H9 (cell line): ENCODE data around the gene GORASP1. TPM values are rescaled to one million over a fixed set of nuclear protein-coding genes. Genes with fewer than 3 reads are reported as not detected.

ENCODE experiments used
- DNase-seq: peaks from one replicate; pipeline ENCODE4 v3.0.0-alpha.2; 2017
- H2AFZ ChIP-seq: one replicate; pipeline ENCODE4 v1.6.1; 2013; ENCODE audit warnings: mild to moderate bottlenecking, low read length, control low read depth, moderate library complexity
- H2AK5ac ChIP-seq: 2 replicates; pipeline ENCODE4 v1.6.1; 2013; ENCODE audit warnings: low read length, control low read depth, mixed read lengths; ENCODE audit not compliant: insufficient read length
- H2BK120ac ChIP-seq: one replicate; pipeline ENCODE4 v1.6.1; 2013; ENCODE audit warnings: low read depth, mild to moderate bottlenecking, low read length, control low read depth, inconsistent platforms; ENCODE audit not compliant: poor library complexity, severe bottlenecking
- H2BK12ac ChIP-seq: 2 replicates; pipeline ENCODE4 v1.6.1; 2013; ENCODE audit warnings: low read length, control low read depth, mixed read lengths, low read depth; ENCODE audit not compliant: insufficient read length
- H2BK15ac ChIP-seq: 2 replicates; pipeline ENCODE4 v1.6.1; 2013; ENCODE audit warnings: low read depth, low read length, control low read depth
- H2BK20ac ChIP-seq: one replicate; pipeline ENCODE4 v1.6.1; 2013; ENCODE audit warnings: low read depth, mild to moderate bottlenecking, low read length, control low read depth, inconsistent platforms; ENCODE audit not compliant: poor library complexity, severe bottlenecking
- H2BK5ac ChIP-seq: 2 replicates; pipeline ENCODE4 v1.6.1; 2013; ENCODE audit warnings: low read length, control low read depth, mixed read lengths; ENCODE audit not compliant: insufficient read length
- H3K14ac ChIP-seq: 2 replicates; pipeline ENCODE4 v1.6.1; 2013; ENCODE audit warnings: low read length, control low read depth; ENCODE audit not compliant: insufficient read depth
- H3K18ac ChIP-seq: 2 replicates; pipeline ENCODE4 v1.6.1; 2013; ENCODE audit warnings: low read depth, mild to moderate bottlenecking, mixed read lengths, low read length, control low read depth; ENCODE audit not compliant: insufficient read length
- H3K23ac ChIP-seq: 2 replicates; pipeline ENCODE4 v1.6.1; 2013; ENCODE audit warnings: low read length, control low read depth, mixed read lengths, low read depth; ENCODE audit not compliant: insufficient read length
- H3K23me2 ChIP-seq: 2 replicates; pipeline ENCODE4 v1.6.1; 2013; ENCODE audit warnings: low read depth, mild to moderate bottlenecking, mixed read lengths, low read length, control low read depth; ENCODE audit not compliant: insufficient read length, poor library complexity, severe bottlenecking
- H3K27ac ChIP-seq: 2 replicates; pipeline ENCODE4 v1.5.1; 2013; ENCODE audit warnings: low read length, control low read depth, mixed read lengths, low read depth; ENCODE audit not compliant: insufficient read length
- H3K27me3 ChIP-seq: 2 replicates; pipeline ENCODE4 v1.6.1; 2013; ENCODE audit warnings: low read length, control low read depth, inconsistent platforms; ENCODE audit not compliant: insufficient read depth
- H3K4ac ChIP-seq: 2 replicates; pipeline ENCODE4 v1.6.1; 2013; ENCODE audit warnings: low read depth, mild to moderate bottlenecking, control low read depth, inconsistent platforms, low read length, moderate library complexity
- H3K4me1 ChIP-seq: 2 replicates; pipeline ENCODE4 v1.6.1; 2013; ENCODE audit warnings: low read length, control low read depth, inconsistent platforms; ENCODE audit not compliant: insufficient read depth
- H3K4me2 ChIP-seq: 2 replicates; pipeline ENCODE4 v1.6.1; 2013; ENCODE audit warnings: low read length, control low read depth, mixed read lengths; ENCODE audit not compliant: insufficient read length, insufficient read depth
- H3K56ac ChIP-seq: 2 replicates; pipeline ENCODE4 v1.6.1; 2013; ENCODE audit warnings: low read depth, mild to moderate bottlenecking, mixed read lengths, low read length, control low read depth; ENCODE audit not compliant: insufficient read length
- H3K79me1 ChIP-seq: 2 replicates; pipeline ENCODE4 v1.6.1; 2013; ENCODE audit warnings: low read depth, mild to moderate bottlenecking, moderate library complexity, low read length, control low read depth, inconsistent platforms; ENCODE audit not compliant: insufficient read depth, poor library complexity, severe bottlenecking
- H3K79me2 ChIP-seq: 2 replicates; pipeline ENCODE4 v1.6.1; 2013; ENCODE audit warnings: low read length, control low read depth, inconsistent platforms; ENCODE audit not compliant: insufficient read depth
- H3K9ac ChIP-seq: 2 replicates; pipeline ENCODE4 v1.6.1; 2013; ENCODE audit warnings: low read length, control low read depth, mixed read lengths; ENCODE audit not compliant: insufficient read length; ENCODE audit errors: extremely low read depth
- H3K9me3 ChIP-seq: one replicate; pipeline ENCODE4 v1.6.1; 2013; ENCODE audit warnings: low read depth, low read length, inconsistent platforms; ENCODE audit not compliant: control insufficient read depth
- H3T11ph ChIP-seq: one replicate; pipeline ENCODE4 v1.6.1; 2013; ENCODE audit warnings: mild to moderate bottlenecking, low read length, control low read depth, inconsistent platforms
- H4K20me1 ChIP-seq: one replicate; pipeline ENCODE4 v1.6.1; 2013; ENCODE audit not compliant: control insufficient read depth, insufficient read length, insufficient read depth
- H4K5ac ChIP-seq: 2 replicates; pipeline ENCODE4 v1.6.1; 2013; ENCODE audit warnings: low read depth, mild to moderate bottlenecking, mixed read lengths, low read length, control low read depth; ENCODE audit not compliant: insufficient read length
- H4K8ac ChIP-seq: replicated peaks from 2 replicates; pipeline ENCODE4 v1.6.1; 2013; ENCODE audit warnings: low read length, control low read depth, mixed read lengths, low read depth; ENCODE audit not compliant: insufficient read length
- H4K91ac ChIP-seq: 2 replicates; pipeline ENCODE4 v1.6.1; 2013; ENCODE audit warnings: low read depth, mild to moderate bottlenecking, moderate library complexity, mixed read lengths, low read length, control low read depth; ENCODE audit not compliant: insufficient read length
- H3K27ac Mint-ChIP-seq, 3 experiments: 2 replicates in 2 of 3; 3 replicates in 1 of 3; pipeline ENCODE4 v1.8.0; 2020 to 2021; ENCODE audit warnings: mixed read lengths in 3 of 3, mild to moderate bottlenecking in 1 of 3, moderate library complexity in 1 of 3
- H3K27me3 Mint-ChIP-seq: 2 replicates; pipeline ENCODE4 v1.8.0; 2021; ENCODE audit warnings: low read depth, mild to moderate bottlenecking, moderate library complexity, mixed read lengths
- H3K36me3 Mint-ChIP-seq, 3 experiments: 2 replicates in 2 of 3; 3 replicates in 1 of 3; pipeline ENCODE4 v1.8.0; 2020 to 2021; ENCODE audit warnings: low read depth in 3 of 3, mixed read lengths in 3 of 3; ENCODE audit not compliant: insufficient read depth in 1 of 3
- H3K4me1 Mint-ChIP-seq, 2 experiments: 2 replicates each; pipeline ENCODE4 v1.8.0; 2020; ENCODE audit warnings: mixed read lengths in 2 of 2
- H3K4me3 Mint-ChIP-seq, 2 experiments: 2 replicates in 1 of 2; 3 replicates in 1 of 2; pipeline ENCODE4 v1.8.0; 2020 to 2021; ENCODE audit warnings: mild to moderate bottlenecking in 2 of 2, mixed read lengths in 2 of 2, moderate library complexity in 1 of 2
- H3K9me3 Mint-ChIP-seq, 2 experiments: 2 replicates in 1 of 2; 3 replicates in 1 of 2; pipeline ENCODE4 v1.8.0; 2020; ENCODE audit warnings: mild to moderate bottlenecking in 2 of 2, mixed read lengths in 2 of 2, moderate library complexity in 1 of 2
- CTCF ChIP-seq: fragments of 200-600 bp; sonication (generic); conservative IDR thresholded peaks from 3 replicates; pipeline ENCODE4 v1.8.0; 2021; ENCODE audit warnings: antibody characterized with exemption, mild to moderate bottlenecking
- WGBS: extraction: QIAGEN DNeasy Blood & Tissue Kit; methylation state at CpG from one replicate; pipeline ENCODE4 v1.1.7; 2013; ENCODE audit warnings: missing lambda C conversion rate, low lambda C conversion rate, mixed read lengths; ENCODE audit not compliant: insufficient read length; ENCODE audit errors: extremely low coverage; 5-methylcytosine and 5-hydroxymethylcytosine counted together
- total RNA-seq: library from RNA; stranded (reverse); gene quantifications from 2 replicates; pipeline ENCODE4 v1.2.1, GENCODE V29; 2021

Gene GORASP1
- total RNA-seq, 1 experiment from 2014 or later = 37.4 TPM

DNA sequence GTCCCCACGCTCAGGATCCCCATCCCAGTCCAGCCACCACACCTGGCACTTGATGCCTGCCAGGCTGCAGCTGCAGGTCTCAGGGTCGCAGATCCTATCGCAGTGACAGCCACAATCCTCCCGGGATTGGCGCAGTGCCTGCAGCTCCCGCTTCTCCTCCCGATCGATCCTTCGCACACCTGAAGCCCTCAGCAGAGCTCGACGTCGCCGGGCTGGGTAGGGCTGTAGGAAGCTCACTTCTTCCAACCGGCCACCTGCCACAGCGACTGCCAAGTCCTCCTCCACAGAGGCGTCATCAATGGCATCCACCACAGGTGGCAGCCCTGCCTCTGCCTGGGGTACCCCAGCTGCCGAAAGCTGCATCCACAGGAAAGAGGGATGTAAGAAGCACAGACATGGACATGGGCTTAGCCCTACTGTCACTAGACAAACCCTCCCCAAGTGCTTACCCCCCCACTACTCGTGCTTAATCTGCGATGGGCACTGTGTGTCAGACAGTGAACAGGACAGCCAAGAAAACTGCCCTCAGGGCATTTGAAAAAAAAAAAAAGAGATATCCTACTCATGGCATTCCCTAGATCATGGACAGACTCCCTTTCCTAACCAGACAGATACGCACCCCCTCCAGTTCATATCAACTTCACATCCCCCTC is 36.8 kb upstream of the GORASP1 start:
- Mint-ChIP-seq H3K27me3 (0 out of 2 replicates have a peak, but pooled peaks cover 2% of the 10 kb centered on the region), H3K36me3 (peaks cover 14 to 56% (median 44%) of the 10 kb centered on the region in 3 experiments; a peak in 6 of 7 replicates), H3K4me1 (peaks cover 29 to 34% of the 10 kb centered on the region in 2 experiments), H3K4me3 (no peak overlapping the region), H3K9me3 (no peaks in the 10 kb centered on the region), H3K27ac (no peak overlapping the region)
- no peak overlapping the region for H3K56ac ChIP-seq
- no peak overlapping the region for H3K18ac ChIP-seq
- no peak overlapping the region for H2BK12ac ChIP-seq
- no peak overlapping the region for H2AFZ ChIP-seq
- peaks cover 16% of the 10 kb centered on the region; the same call in 1 of the 2 replicates for H3K4me1 ChIP-seq
- TF ChIP-seq CTCF = no peak
- H4K91ac ChIP-seq = no peak overlapping the region
- no peak overlapping the region for H3K4me2 ChIP-seq
- no peak overlapping the region for H2BK15ac ChIP-seq
- H3K79me2 ChIP-seq = no peaks in the 10 kb centered on the region; the same call in 1 of the 2 replicates
- no peak overlapping the region for H4K8ac ChIP-seq
- no peaks in the 10 kb centered on the region for H3K23me2 ChIP-seq
- no peak overlapping the region for H2AK5ac ChIP-seq
- no peak overlapping the region for H2BK5ac ChIP-seq
- H2BK20ac ChIP-seq = no peak overlapping the region
- H3K27me3 ChIP-seq = no peaks in the 10 kb centered on the region
- H4K20me1 ChIP-seq = no peaks in the 10 kb centered on the region
- no peaks in the 10 kb centered on the region for H3K9me3 ChIP-seq
- no peak overlapping the region for H4K5ac ChIP-seq
- no peaks in the 10 kb centered on the region for H3K79me1 ChIP-seq
- no CpG with 5 or more reads among the region's 20 CpGs for WGBS
- H3K23ac ChIP-seq = no peak overlapping the region
- no peak overlapping the region for H3K14ac ChIP-seq
- peak; percentile 26 for DNase-seq
- H3K27ac ChIP-seq = no peak overlapping the region
- no peak overlapping the region for H3T11ph ChIP-seq
- H2BK120ac ChIP-seq = no peak overlapping the region
- H3K4ac ChIP-seq = no peak overlapping the region
- H3K9ac ChIP-seq = no peak overlapping the region
